ENCODE data around the gene ITSN1. TPM values are rescaled to one million over a fixed set of nuclear protein-coding genes. Genes with fewer than 3 reads are reported as not detected.
A peak's percentile ranks its signal among the peaks of the same experiment; 100 is the strongest.

The ITSN1 gene
- total and polyA plus RNA-seq, 2 donors from 2014 or later = 8.1 to 42.5 TPM

DNA sequence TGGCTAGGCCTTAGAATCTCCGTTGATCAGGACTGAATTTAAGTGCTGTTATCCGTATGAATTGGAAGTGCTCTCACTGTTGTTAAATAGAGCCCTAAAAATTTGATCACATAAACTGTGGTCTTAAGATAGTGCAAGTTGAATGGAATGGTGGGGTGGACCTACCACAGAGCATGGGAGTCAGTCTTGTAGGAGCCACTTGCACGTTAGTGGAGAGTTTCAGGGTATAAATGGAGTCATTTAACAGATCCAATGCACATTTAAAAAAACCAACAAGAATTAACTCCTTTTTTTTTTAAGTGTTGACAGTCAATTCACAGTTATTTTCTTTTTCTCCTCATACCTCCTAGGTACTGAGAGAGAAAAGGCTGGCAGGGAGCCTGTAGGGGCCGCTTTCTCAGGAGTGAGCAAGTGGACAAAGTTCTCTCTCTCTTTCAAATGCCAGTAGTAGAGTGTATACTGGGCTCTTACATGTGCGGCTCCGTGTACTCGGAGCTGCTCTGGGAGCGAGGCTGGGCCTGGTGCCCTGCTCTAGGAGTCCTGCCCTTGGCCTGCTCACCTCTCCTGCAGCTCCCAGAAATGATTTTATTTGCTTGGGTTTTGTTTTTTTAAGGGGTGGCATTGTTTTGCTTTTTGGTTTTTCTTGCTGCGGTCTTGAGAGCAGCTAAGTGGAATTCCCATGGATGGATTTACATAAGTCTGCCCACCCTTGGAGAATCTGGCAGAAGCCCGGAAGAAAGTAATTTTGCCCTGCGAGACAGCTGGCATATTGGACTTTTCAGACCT lies 182.0 kb downstream of the ITSN1 start:
- Histone ChIP-seq H3K4me1 (ENCODE audit: control insufficient read depth in 2 of 3, insufficient read depth in 2 of 3, low read depth in 1 of 3, low read length in 3 of 3) (peaks cover 2 to 33% (median 3%) of the 10 kb centered on the region in 3 donors), H3K27me3 (ENCODE audit: control insufficient read depth, insufficient read depth, low read length) (no peaks in the 10 kb centered on the region), H3K36me3 (ENCODE audit: control insufficient read depth in 2 of 3, insufficient read depth in 3 of 3, low read length in 3 of 3) (peaks cover 0 to under 1% (median 0%) of the 10 kb centered on the region in 3 donors), H3K9ac (ENCODE audit: low read length in 3 of 3) (no peak overlapping the region), H3K9me3 (ENCODE audit: control insufficient read depth in 2 of 3, insufficient read depth in 1 of 3, low read length in 3 of 3) (no peaks in the 10 kb centered on the region), H3K4me3 (ENCODE audit: low read length in 3 of 3) (no peak overlapping the region), H3K27ac (ENCODE audit: low read depth in 2 of 2, low read length in 2 of 2) (peak overlapping the region; percentile 61 to 76)
- TF ChIP-seq, protein P1, sequence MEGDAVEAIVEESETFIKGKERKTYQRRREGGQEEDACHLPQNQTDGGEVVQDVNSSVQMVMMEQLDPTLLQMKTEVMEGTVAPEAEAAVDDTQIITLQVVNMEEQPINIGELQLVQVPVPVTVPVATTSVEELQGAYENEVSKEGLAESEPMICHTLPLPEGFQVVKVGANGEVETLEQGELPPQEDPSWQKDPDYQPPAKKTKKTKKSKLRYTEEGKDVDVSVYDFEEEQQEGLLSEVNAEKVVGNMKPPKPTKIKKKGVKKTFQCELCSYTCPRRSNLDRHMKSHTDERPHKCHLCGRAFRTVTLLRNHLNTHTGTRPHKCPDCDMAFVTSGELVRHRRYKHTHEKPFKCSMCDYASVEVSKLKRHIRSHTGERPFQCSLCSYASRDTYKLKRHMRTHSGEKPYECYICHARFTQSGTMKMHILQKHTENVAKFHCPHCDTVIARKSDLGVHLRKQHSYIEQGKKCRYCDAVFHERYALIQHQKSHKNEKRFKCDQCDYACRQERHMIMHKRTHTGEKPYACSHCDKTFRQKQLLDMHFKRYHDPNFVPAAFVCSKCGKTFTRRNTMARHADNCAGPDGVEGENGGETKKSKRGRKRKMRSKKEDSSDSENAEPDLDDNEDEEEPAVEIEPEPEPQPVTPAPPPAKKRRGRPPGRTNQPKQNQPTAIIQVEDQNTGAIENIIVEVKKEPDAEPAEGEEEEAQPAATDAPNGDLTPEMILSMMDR (IDR thresholded peaks at IDR 0.05; ENCODE audit: borderline replicate concordance, extremely low read depth, insufficient read depth) = peak; percentile 7
- no peak for FAIRE-seq
- no peak for DNase-seq
- intact Hi-C loops (cut with DNase I) = no loop called here

DNA sequence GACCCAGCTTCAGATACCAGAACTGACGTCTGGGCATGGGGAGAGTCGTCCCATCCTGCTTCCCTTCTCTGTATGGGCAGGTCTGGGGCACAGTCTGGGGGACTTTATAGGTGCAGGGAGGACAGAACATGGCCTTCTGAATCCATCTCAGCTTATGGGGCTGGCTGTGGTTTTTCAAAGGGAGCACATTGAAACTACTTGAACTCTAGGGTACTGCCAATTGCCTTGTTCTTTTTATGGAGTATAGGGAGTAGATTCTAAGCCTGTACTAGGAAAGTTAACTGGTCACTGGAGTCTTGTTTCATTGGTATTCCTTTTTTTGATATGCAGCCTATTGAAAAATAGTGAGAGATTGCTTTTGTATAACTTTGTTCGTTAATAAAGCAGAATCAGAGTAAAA lies 183.1 kb downstream of the ITSN1 start:
- no peak overlapping the region for H3K4me3 ChIP-seq (ENCODE audit: low read length in 3 of 3)
- FAIRE-seq = no peak
- no peaks in the 10 kb centered on the region for H3K9me3 ChIP-seq (ENCODE audit: control insufficient read depth in 2 of 3, insufficient read depth in 1 of 3, low read length in 3 of 3)
- H3K27ac ChIP-seq (ENCODE audit: low read depth in 2 of 2, low read length in 2 of 2) = peak overlapping the region; percentile 60 to 69
- no peaks in the 10 kb centered on the region for H3K27me3 ChIP-seq (ENCODE audit: control insufficient read depth, insufficient read depth, low read length)
- peaks cover 2 to 33% (median 3%) of the 10 kb centered on the region in 3 donors for H3K4me1 ChIP-seq (ENCODE audit: control insufficient read depth in 2 of 3, insufficient read depth in 2 of 3, low read depth in 1 of 3, low read length in 3 of 3)
- DNase-seq = no peak
- peaks cover 0 to 6% (median 3%) of the 10 kb centered on the region in 3 donors for H3K36me3 ChIP-seq (ENCODE audit: control insufficient read depth in 2 of 3, insufficient read depth in 3 of 3, low read length in 3 of 3)
- intact Hi-C loops (cut with DNase I) = no loop called here
- TF ChIP-seq, protein P1 (IDR thresholded peaks at IDR 0.05; ENCODE audit: borderline replicate concordance, extremely low read depth, insufficient read depth) = no peak
- no peak overlapping the region for H3K9ac ChIP-seq (ENCODE audit: low read length in 3 of 3)

DNA sequence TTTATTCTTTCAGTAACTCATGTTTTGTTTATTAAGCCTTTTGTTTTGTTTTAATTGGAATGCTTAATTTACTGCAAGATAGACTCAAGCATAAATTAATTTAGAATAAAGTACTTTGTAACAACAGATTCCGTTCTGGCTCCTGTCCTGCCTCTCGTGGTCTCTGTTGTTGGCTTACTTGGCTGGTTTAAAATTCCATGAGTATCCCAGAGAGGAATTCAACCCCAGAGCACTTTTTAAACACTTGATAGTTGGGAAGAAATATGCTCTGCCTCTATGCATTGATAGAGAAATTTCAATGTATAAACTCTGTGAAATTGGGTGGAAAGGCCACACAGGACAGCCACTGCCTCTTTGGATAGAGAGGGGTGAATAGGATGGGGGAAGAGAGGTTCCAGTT lies 183.6 kb downstream of the ITSN1 start:
- H3K4me3 ChIP-seq (ENCODE audit: low read length in 3 of 3) = no peak overlapping the region
- H3K9me3 ChIP-seq (ENCODE audit: control insufficient read depth in 2 of 3, insufficient read depth in 1 of 3, low read length in 3 of 3) = no peaks in the 10 kb centered on the region
- peak; percentile 66 for FAIRE-seq
- DNase-seq = peak in 1 of 5 donors; percentile 63
- H3K9ac ChIP-seq (ENCODE audit: low read length in 3 of 3) = no peak overlapping the region
- peaks cover 0 to 6% (median 3%) of the 10 kb centered on the region in 3 donors for H3K36me3 ChIP-seq (ENCODE audit: control insufficient read depth in 2 of 3, insufficient read depth in 3 of 3, low read length in 3 of 3)
- TF ChIP-seq, protein P1 (IDR thresholded peaks at IDR 0.05; ENCODE audit: borderline replicate concordance, extremely low read depth, insufficient read depth) = no peak
- no peaks in the 10 kb centered on the region for H3K27me3 ChIP-seq (ENCODE audit: control insufficient read depth, insufficient read depth, low read length)
- intact Hi-C loops (cut with DNase I) = no loop called here
- H3K27ac ChIP-seq (ENCODE audit: low read depth in 2 of 2, low read length in 2 of 2) = peak overlapping the region; percentile 60 to 69
- H3K4me1 ChIP-seq (ENCODE audit: control insufficient read depth in 2 of 3, insufficient read depth in 2 of 3, low read depth in 1 of 3, low read length in 3 of 3) = peaks cover 2 to 33% (median 3%) of the 10 kb centered on the region in 3 donors
